Endothelial cell of umbilical vein (primary cell): Measurements from ENCODE around the gene PINK1. TPM values are rescaled to one million over a fixed set of nuclear protein-coding genes. Genes with fewer than 3 reads are reported as not detected.

ENCODE experiments used
- BruUV-seq: library from RNA; stranded (reverse); fragments of 400-500 nt; replicated peaks from 2 replicates; lab custom pipeline; 2021; lab: Mats Ljungman, UMichigan
- CTCF ChIA-PET: fragments of 300-600, 350-600 bp; sonication (Branson Sonifier 250); formaldehyde crosslinking; loops from one replicate; lab custom pipeline; 2021; ENCODE audit warnings: antibody characterized with exemption, inconsistent platforms; lab: Charles Lee
- POLR2A ChIA-PET: fragments of 300-600, 350-600 bp; sonication (Branson Sonifier 250); formaldehyde crosslinking; loops from one replicate; lab custom pipeline; 2021; ENCODE audit warnings: antibody characterized with exemption, inconsistent platforms; lab: Charles Lee
- DNase-seq: peaks from one replicate; pipeline ENCODE4 v3.0.0-alpha.2; 2011; ENCODE audit warnings: low read depth, low spot score
- FAIRE-seq: peaks from 2 replicates; lab custom pipeline; 2011; peaks lifted over from hg19 to GRCh38; lab: Jason Lieb, UNC
- H2AFZ ChIP-seq: 2 replicates; pipeline ENCODE4 v1.6.0; 2012; ENCODE audit warnings: low read depth, low read length, control low read depth, inconsistent platforms
- H3K27ac ChIP-seq: 2 replicates; pipeline ENCODE4 v1.5.1; 2011; ENCODE audit warnings: low read depth, mild to moderate bottlenecking, control low read depth, low read length, moderate library complexity; ENCODE audit not compliant: insufficient read depth
- H3K27me3 ChIP-seq, 2 experiments: 2 replicates each; pipeline versions ENCODE4 v1.6.0 to v1.6.1; 2011; ENCODE audit warnings: low read length in 2 of 2, mixed read lengths in 1 of 2; ENCODE audit not compliant: control insufficient read depth in 2 of 2, insufficient read depth in 2 of 2
- H3K36me3 ChIP-seq, 2 experiments: 2 replicates in 1 of 2; 3 replicates in 1 of 2; pipeline ENCODE4 v1.5.1; 2011; ENCODE audit warnings: low read length in 2 of 2, mild to moderate bottlenecking in 1 of 2, moderate library complexity in 1 of 2; ENCODE audit not compliant: control insufficient read depth in 2 of 2, insufficient read depth in 2 of 2; ENCODE audit errors: extremely low read depth in 1 of 2
- H3K4me1 ChIP-seq: 3 replicates; pipeline ENCODE4 v1.5.1; 2011; ENCODE audit warnings: mild to moderate bottlenecking, low read length; ENCODE audit not compliant: control insufficient read depth, insufficient read depth; ENCODE audit errors: extremely low read depth
- H3K4me2 ChIP-seq: 2 replicates; pipeline ENCODE4 v1.6.1; 2011; ENCODE audit warnings: low read length, control low read depth, mixed read lengths; ENCODE audit not compliant: insufficient read depth
- H3K4me3 ChIP-seq, 3 experiments: fragments of 200-600 bp in 1 of 3; sonication (generic), shearing (Covaris generic) in 1 of 3; replicated peaks in 1 of 3; 2 replicates each; pipeline ENCODE4 v1.5.1; 2011 to 2016; ENCODE audit warnings: control low read depth in 3 of 3, low read length in 3 of 3, mild to moderate bottlenecking in 2 of 3, inconsistent platforms in 1 of 3, low read depth in 1 of 3, moderate library complexity in 1 of 3; ENCODE audit not compliant: insufficient read depth in 1 of 3
- H3K79me2 ChIP-seq: 2 replicates; pipeline ENCODE4 v1.6.0; 2012; ENCODE audit warnings: low read length, inconsistent platforms; ENCODE audit not compliant: control insufficient read depth, insufficient read depth
- H3K9ac ChIP-seq: replicated peaks from 2 replicates; pipeline ENCODE3; 2011; ENCODE audit warnings: low read length, control low read depth; ENCODE audit not compliant: insufficient read depth; ENCODE audit errors: extremely low read depth
- H3K9me1 ChIP-seq: replicated peaks from 3 replicates; pipeline ENCODE4 v1.6.0; 2011; ENCODE audit warnings: mild to moderate bottlenecking, low read length; ENCODE audit not compliant: control insufficient read depth, insufficient read depth; ENCODE audit errors: extremely low read depth
- H3K9me3 ChIP-seq: replicated peaks from 2 replicates; pipeline ENCODE4 v1.5.1; 2012; ENCODE audit warnings: low read length, inconsistent platforms; ENCODE audit not compliant: control insufficient read depth, insufficient read depth
- H4K20me1 ChIP-seq: replicated peaks from 2 replicates; pipeline ENCODE3; 2011; ENCODE audit warnings: mild to moderate bottlenecking, low read length; ENCODE audit not compliant: control insufficient read depth, insufficient read depth; ENCODE audit errors: extremely low read depth
- CTCF ChIP-seq, 2 donors: IDR thresholded peaks; 1 replicate in 1 of 2; 2 replicates in 1 of 2; pipeline ENCODE4 v1.5.1; 2011; ENCODE audit warnings: low read length in 2 of 2, mild to moderate bottlenecking in 2 of 2, moderate library complexity in 2 of 2, control low read depth in 1 of 2, inconsistent platforms in 1 of 2, low read depth in 1 of 2; ENCODE audit not compliant: insufficient read depth in 1 of 2; ENCODE audit errors: extremely low read depth in 1 of 2
- EZH2 ChIP-seq: IDR thresholded peaks from 2 replicates; pipeline ENCODE4 v1.6.1; 2012; ENCODE audit warnings: borderline replicate concordance, low read depth, mild to moderate bottlenecking, moderate library complexity, low read length, inconsistent platforms; ENCODE audit not compliant: severe bottlenecking
- FOS ChIP-seq: IDR thresholded peaks from 2 replicates; pipeline ENCODE4 v1.6.1; 2011; ENCODE audit warnings: mild to moderate bottlenecking, low read length, moderate library complexity, borderline replicate concordance; ENCODE audit not compliant: insufficient read depth
- GATA2 ChIP-seq: IDR thresholded peaks from 2 replicates; pipeline ENCODE4 v1.7.0; 2011; ENCODE audit warnings: low read depth, mild to moderate bottlenecking, moderate library complexity, mixed read lengths, low read length; ENCODE audit not compliant: insufficient read length, insufficient read depth
- JUN ChIP-seq: IDR thresholded peaks from 2 replicates; pipeline ENCODE4 v1.6.1; 2011; ENCODE audit warnings: borderline replicate concordance, low read depth; ENCODE audit not compliant: insufficient read length, insufficient read depth
- MAX ChIP-seq: IDR thresholded peaks from 2 replicates; pipeline ENCODE4 v1.6.1; 2011; ENCODE audit not compliant: insufficient read depth, insufficient read length
- MYC ChIP-seq: IDR thresholded peaks from one replicate; pipeline ENCODE4 v1.6.1; 2011; ENCODE audit warnings: mild to moderate bottlenecking, low read depth, low read length
- POLR2A ChIP-seq: IDR thresholded peaks from 2 replicates; pipeline ENCODE4 v1.6.1; 2012; ENCODE audit warnings: low read depth, mild to moderate bottlenecking, control low read depth, low read length
- POLR2AphosphoS5 ChIP-seq: IDR thresholded peaks from 2 replicates; pipeline ENCODE4 v1.6.1; 2012; ENCODE audit warnings: low read depth, mild to moderate bottlenecking, control low read depth, low read length, moderate library complexity; ENCODE audit not compliant: insufficient read depth
- dilution Hi-C: fragments of 300-500 bp; cut with MboI; formaldehyde crosslinking; loops from one replicate; pipeline ENCODE4 v1.15.0; 2019; ENCODE audit warnings: low sequenced_read_pairs; ENCODE audit not compliant: extremely low pct_ligation_motif_present
- intact Hi-C: fragments of 100-400 bp; cut with micrococcal nuclease; formaldehyde crosslinking; loops from one replicate; pipeline ENCODE4 v1.10.0; 2022
- polyA plus RNA-seq, 4 experiments: library from polyadenylated mRNA; depleted of rRNA in 3 of 4; stranded (reverse) in 3 of 4; unstranded in 1 of 4; fragments of >200 nt; gene quantifications; 2 replicates each; pipeline versions ENCODE4 v1.2.1 to v1.2.3, GENCODE V29; 2011 to 2012; ENCODE audit warnings: missing spikeins in 1 of 4
- total RNA-seq: library from RNA; stranded (reverse); gene quantifications from 2 replicates; pipeline ENCODE4 v1.2.3, GENCODE V29; 2021

PINK1 gene
- total and polyA plus RNA-seq, 2 donors (not counting 3 experiments of a cell fraction or from before 2014, with no cell fraction given) = 27.3 to 27.9 TPM

- DNase-seq = no peak
- no peak overlapping the region for H3K9ac ChIP-seq
- no peak for FAIRE-seq
- H2AFZ ChIP-seq = no peak overlapping the region
- TF ChIP-seq GATA2 (no peak), POLR2AphosphoS5 (no peak), JUN (no peak), MAX (no peak), MYC (no peak), CTCF (IDR thresholded peaks at IDR 0.05; ENCODE audit: extremely low read depth in 1 of 2, insufficient read depth in 1 of 2, low read depth in 1 of 2, low read length in 2 of 2) (no peak), FOS (no peak), EZH2 (no peak), POLR2A (no peak)
- no peaks in the 10 kb centered on the region for H3K4me1 ChIP-seq
- H4K20me1 ChIP-seq = no peaks in the 10 kb centered on the region
- H3K9me1 ChIP-seq = no peaks in the 10 kb centered on the region
- H3K27ac ChIP-seq = no peak overlapping the region
- H3K27me3 ChIP-seq = no peaks in the 10 kb centered on the region
- dilution Hi-C loops = no loop called here
- no peaks in the 10 kb centered on the region for H3K79me2 ChIP-seq
- CTCF ChIA-PET = interaction anchor here (0.9 to 1.3 kb wide), 2 partner anchors 9 to 68 kb away, joined by 3 to 4 read pairs; no protein-coding TSS in a partner anchor
- H3K4me2 ChIP-seq = no peak overlapping the region
- intact Hi-C loops = no loop called here
- H3K36me3 ChIP-seq = peaks cover 2 to 23% of the 10 kb centered on the region in 2 experiments
- no peak overlapping the region for H3K4me3 ChIP-seq
- POLR2A ChIA-PET = no interaction called here
- no peaks in the 10 kb centered on the region for H3K9me3 ChIP-seq
- no TSS peak for BruUV-seq
Measured at GRCh38 chr1:20643080-20643479, 9.8 kb downstream of the PINK1 start.
